Measurements from ENCODE around the gene PTPRQ. TPM values are rescaled to one million over a fixed set of nuclear protein-coding genes. Genes with fewer than 3 reads are reported as not detected.

Gene PTPRQ
- total RNA-seq, 2 donors from 2014 or later = 1.9 to 7.4 TPM

DNA sequence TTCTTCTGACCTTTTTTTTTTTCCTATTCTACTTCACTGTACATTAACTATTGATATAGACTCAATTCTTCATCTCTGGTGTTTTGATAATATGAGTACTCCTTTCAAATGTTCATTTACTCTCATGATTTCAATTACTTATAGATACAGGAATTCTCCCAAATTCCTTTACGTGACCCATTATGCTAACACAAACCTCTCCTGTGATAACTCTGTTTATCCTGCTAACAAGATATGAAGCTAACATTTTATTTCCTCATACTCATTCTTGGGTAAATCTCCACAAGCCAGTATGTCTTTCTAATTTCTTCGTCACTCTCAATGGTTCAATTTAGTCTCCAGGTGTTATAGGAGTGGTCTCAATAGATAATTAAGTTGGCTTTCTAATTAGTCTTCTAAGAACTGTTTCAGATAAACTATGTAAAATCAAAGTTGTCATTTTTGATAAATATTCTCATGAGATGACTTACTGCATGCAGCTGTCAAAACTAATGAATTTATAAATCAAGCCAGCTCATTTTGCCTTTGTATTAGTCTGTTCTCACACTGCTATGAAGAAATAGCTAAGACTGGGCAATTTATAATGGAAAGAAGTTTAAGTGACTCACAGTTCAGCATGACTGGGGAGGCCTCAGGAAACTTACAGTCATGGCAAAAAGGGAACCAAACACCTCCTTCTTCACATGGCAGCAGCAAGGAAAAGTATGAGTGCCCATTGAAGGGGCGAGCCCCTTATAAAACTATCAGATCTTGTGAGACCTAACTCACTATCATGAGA, 132.8 kb downstream of the PTPRQ start:
- Histone ChIP-seq H3K27me3 (replicated peaks; ENCODE audit: insufficient read depth) (no peaks in the 10 kb centered on the region), H3K4me3 (no peak overlapping the region), H3K36me3 (no peaks in the 10 kb centered on the region), H3K27ac (no peak overlapping the region), H3K9me3 (no peaks in the 10 kb centered on the region), H3K4me1 (replicated peaks) (no peaks in the 10 kb centered on the region)
- DNase-seq (ENCODE audit: low spot score) = no peak
- TF ChIP-seq, protein P1, sequence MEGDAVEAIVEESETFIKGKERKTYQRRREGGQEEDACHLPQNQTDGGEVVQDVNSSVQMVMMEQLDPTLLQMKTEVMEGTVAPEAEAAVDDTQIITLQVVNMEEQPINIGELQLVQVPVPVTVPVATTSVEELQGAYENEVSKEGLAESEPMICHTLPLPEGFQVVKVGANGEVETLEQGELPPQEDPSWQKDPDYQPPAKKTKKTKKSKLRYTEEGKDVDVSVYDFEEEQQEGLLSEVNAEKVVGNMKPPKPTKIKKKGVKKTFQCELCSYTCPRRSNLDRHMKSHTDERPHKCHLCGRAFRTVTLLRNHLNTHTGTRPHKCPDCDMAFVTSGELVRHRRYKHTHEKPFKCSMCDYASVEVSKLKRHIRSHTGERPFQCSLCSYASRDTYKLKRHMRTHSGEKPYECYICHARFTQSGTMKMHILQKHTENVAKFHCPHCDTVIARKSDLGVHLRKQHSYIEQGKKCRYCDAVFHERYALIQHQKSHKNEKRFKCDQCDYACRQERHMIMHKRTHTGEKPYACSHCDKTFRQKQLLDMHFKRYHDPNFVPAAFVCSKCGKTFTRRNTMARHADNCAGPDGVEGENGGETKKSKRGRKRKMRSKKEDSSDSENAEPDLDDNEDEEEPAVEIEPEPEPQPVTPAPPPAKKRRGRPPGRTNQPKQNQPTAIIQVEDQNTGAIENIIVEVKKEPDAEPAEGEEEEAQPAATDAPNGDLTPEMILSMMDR (IDR thresholded peaks at IDR 0.05) = no peak
- no peak for TF ChIP-seq POLR2AphosphoS5 (IDR thresholded peaks at IDR 0.05)
- no peak for TF ChIP-seq POLR2A (IDR thresholded peaks at IDR 0.05)
- intact Hi-C loops (cut with DNase I) = no loop called here
- 90% methylated on average over 3 of the region's 3 CpGs for WGBS

DNA sequence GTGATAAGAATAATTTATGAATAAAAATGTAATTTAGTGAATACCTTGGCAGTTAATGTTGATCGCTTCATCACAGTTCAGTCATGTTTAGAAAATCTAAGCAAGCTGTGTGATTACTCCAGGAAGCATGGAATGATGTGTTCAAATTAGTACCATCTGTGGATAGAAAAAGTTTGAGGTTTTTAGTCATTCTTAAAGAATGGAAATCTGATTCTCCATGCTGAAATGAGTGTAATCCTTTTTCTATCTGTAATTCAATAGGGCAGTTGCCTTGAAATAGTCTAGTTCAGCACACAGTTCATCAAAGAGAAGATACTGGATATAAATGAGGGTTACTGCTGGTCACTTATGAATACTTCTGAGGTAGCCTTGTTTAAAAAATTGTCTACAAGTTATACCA, 136.2 kb downstream of the PTPRQ start:
- no peaks in the 10 kb centered on the region for H3K27me3 ChIP-seq (replicated peaks; ENCODE audit: insufficient read depth)
- H3K36me3 ChIP-seq = no peaks in the 10 kb centered on the region
- intact Hi-C loops (cut with DNase I) = no loop called here
- H3K4me1 ChIP-seq (replicated peaks) = no peaks in the 10 kb centered on the region
- no peak overlapping the region for H3K4me3 ChIP-seq
- TF ChIP-seq, protein P1 (IDR thresholded peaks at IDR 0.05) = no peak
- TF ChIP-seq POLR2AphosphoS5 (IDR thresholded peaks at IDR 0.05) (no peak), POLR2A (IDR thresholded peaks at IDR 0.05) (no peak)
- H3K9me3 ChIP-seq = no peaks in the 10 kb centered on the region
- DNase-seq (ENCODE audit: low spot score) = no peak
- 63% methylated on average over 1 of the region's 1 CpG for WGBS
- H3K27ac ChIP-seq = no peak overlapping the region

DNA sequence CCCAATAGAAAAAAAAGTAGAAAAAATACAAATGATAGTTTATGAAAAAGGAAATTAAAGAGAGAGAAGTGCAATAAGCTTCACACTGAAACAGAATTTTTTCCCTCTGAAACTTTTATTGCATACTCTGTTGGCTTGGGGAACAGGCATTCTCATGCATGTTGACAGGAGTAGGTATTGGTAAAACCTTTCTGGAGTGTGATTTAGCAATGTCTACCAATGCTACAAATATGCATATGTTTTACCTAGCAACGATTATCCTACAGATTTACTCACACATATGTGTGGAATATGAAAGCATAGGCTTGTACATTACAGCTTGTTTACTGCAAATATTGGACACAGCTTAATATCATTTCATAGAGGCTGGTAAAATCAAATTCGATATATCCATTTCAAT, 137.7 kb downstream of the PTPRQ start:
- TF ChIP-seq, protein P1 (IDR thresholded peaks at IDR 0.05) = no peak
- TF ChIP-seq POLR2AphosphoS5 (IDR thresholded peaks at IDR 0.05) (no peak), POLR2A (IDR thresholded peaks at IDR 0.05) (no peak)
- 88% methylated on average over 2 of the region's 2 CpGs for WGBS
- Histone ChIP-seq H3K27ac (no peak overlapping the region), H3K27me3 (replicated peaks; ENCODE audit: insufficient read depth) (no peaks in the 10 kb centered on the region), H3K9me3 (no peaks in the 10 kb centered on the region), H3K4me1 (replicated peaks) (no peaks in the 10 kb centered on the region), H3K36me3 (no peaks in the 10 kb centered on the region), H3K4me3 (no peak overlapping the region)
- DNase-seq (ENCODE audit: low spot score) = no peak
- intact Hi-C loops (cut with DNase I) = no loop called here

DNA sequence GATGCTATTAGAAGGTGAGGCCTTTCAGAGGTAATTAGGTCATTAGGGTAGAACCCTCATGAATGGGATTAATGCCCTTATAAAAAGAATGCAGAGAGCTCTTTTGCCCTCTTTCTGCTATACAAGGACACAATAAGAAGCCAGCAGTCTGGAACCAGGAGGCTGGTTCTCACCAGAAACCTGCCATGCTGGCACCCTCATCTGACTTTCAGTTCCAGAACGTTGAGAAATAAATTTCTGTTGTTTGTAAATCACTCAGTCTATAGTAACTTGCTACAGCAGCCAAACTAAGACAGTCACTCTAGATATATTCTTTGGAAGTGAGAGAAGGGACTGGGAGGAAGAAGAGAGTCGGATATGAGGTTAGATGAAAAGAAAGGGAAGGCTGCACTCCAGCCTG, 138.4 kb downstream of the PTPRQ start:
- Histone ChIP-seq H3K27ac (no peak overlapping the region), H3K4me3 (no peak overlapping the region), H3K4me1 (replicated peaks) (no peaks in the 10 kb centered on the region), H3K9me3 (no peaks in the 10 kb centered on the region), H3K27me3 (replicated peaks; ENCODE audit: insufficient read depth) (no peaks in the 10 kb centered on the region), H3K36me3 (no peaks in the 10 kb centered on the region)
- TF ChIP-seq, protein P1 (IDR thresholded peaks at IDR 0.05) = no peak
- TF ChIP-seq POLR2AphosphoS5 (IDR thresholded peaks at IDR 0.05) (no peak), POLR2A (IDR thresholded peaks at IDR 0.05) (no peak)
- WGBS = 49% methylated on average over 2 of the region's 2 CpGs
- intact Hi-C loops (cut with DNase I) = no loop called here
- no peak for DNase-seq (ENCODE audit: low spot score)

DNA sequence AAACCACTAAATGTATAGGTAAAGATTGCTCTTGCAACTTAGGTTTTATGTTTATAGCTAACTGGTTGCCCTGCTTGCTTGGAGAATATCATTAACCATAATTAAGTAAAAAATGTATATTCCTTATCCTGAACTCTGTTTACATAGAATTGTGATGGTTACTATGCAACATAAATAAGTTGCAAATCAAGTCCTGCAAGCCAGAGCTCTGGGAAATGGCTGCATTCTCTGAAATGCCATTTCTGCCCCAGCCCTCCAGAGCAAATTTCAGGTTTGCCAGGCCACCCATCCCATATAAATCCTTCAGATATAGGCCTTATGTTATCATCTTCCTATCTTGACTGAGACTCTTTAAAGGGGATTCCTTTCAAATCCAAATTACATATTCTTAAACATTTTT, 145.0 kb downstream of the PTPRQ start:
- Histone ChIP-seq H3K36me3 (no peaks in the 10 kb centered on the region), H3K4me1 (replicated peaks) (no peaks in the 10 kb centered on the region), H3K27ac (no peak overlapping the region), H3K4me3 (no peak overlapping the region), H3K9me3 (no peaks in the 10 kb centered on the region), H3K27me3 (replicated peaks; ENCODE audit: insufficient read depth) (no peaks in the 10 kb centered on the region)
- DNase-seq (ENCODE audit: low spot score) = no peak
- TF ChIP-seq POLR2AphosphoS5 (IDR thresholded peaks at IDR 0.05) = no peak
- TF ChIP-seq, protein P1 (IDR thresholded peaks at IDR 0.05) = no peak
- no peak for TF ChIP-seq POLR2A (IDR thresholded peaks at IDR 0.05)
- intact Hi-C loops (cut with DNase I) = no loop called here

All from prostate gland (tissue), 2 donors.